Kidney (tissue), 14 donors: ENCODE data around the gene DTNB. TPM values are rescaled to one million over a fixed set of nuclear protein-coding genes. Genes with fewer than 3 reads are reported as not detected.

Experiments used
- DNase-seq, 5 donors: peaks; one replicate each; pipeline ENCODE4 v3.0.0-alpha.2; 2013 to 2020
- FAIRE-seq: peaks from 2 replicates; lab custom pipeline; 2012; peaks lifted over from hg19 to GRCh38; lab: Jason Lieb, UNC
- H3K27ac ChIP-seq, 2 donors: one replicate each; pipeline ENCODE4 v1.7.0; 2013; ENCODE audit warnings: low read depth in 2 of 2, low read length in 2 of 2, inconsistent platforms in 1 of 2
- H3K27me3 ChIP-seq: one replicate; pipeline ENCODE4 v1.7.1; 2013; ENCODE audit warnings: low read length, inconsistent platforms; ENCODE audit not compliant: control insufficient read depth, insufficient read depth
- H3K36me3 ChIP-seq, 3 donors: one replicate each; pipeline versions ENCODE4 v1.7.0 to v1.7.1; 2013; ENCODE audit warnings: low read length in 3 of 3, control low read depth in 1 of 3, inconsistent platforms in 1 of 3; ENCODE audit not compliant: insufficient read depth in 3 of 3, control insufficient read depth in 2 of 3
- H3K4me1 ChIP-seq, 3 donors: one replicate each; pipeline versions ENCODE4 v1.7.0 to v1.7.1; 2013; ENCODE audit warnings: low read length in 3 of 3, inconsistent platforms in 1 of 3, low read depth in 1 of 3; ENCODE audit not compliant: control insufficient read depth in 2 of 3, insufficient read depth in 2 of 3
- H3K4me3 ChIP-seq, 3 donors: one replicate each; pipeline versions ENCODE4 v1.7.0 to v1.8.1; 2013; ENCODE audit warnings: low read length in 3 of 3, control low read depth in 1 of 3, inconsistent platforms in 1 of 3
- H3K9ac ChIP-seq, 3 donors: one replicate each; pipeline versions ENCODE4 v1.7.0 to v1.7.1; 2013; ENCODE audit warnings: low read length in 3 of 3, control low read depth in 1 of 3, inconsistent platforms in 1 of 3
- H3K9me3 ChIP-seq, 3 donors: one replicate each; pipeline versions ENCODE4 v1.7.0 to v1.7.1; 2013; ENCODE audit warnings: low read length in 3 of 3, control low read depth in 1 of 3, inconsistent platforms in 1 of 3; ENCODE audit not compliant: control insufficient read depth in 2 of 3, insufficient read depth in 1 of 3
- CTCF ChIP-seq: IDR thresholded peaks from 3 replicates; pipeline ENCODE4 v1.5.1; 2012; ENCODE audit warnings: mild to moderate bottlenecking, moderate library complexity, borderline replicate concordance; ENCODE audit not compliant: insufficient read depth; ENCODE audit errors: extremely low read depth
- intact Hi-C: fragments of 100-400 bp; cut with DNase I; formaldehyde crosslinking; loops from one replicate; pipeline ENCODE4 v1.11.1; 2022
- polyA plus RNA-seq: library from polyadenylated mRNA; stranded (reverse); fragments of 350-450 nt; fragmentation: Illumina TruSeq; extraction: RNeasy Lipid Tissue Mini Kit (QIAGEN cat#74804); gene quantifications from one replicate; pipeline ENCODE4 v1.2.3, GENCODE V29; 2014; ENCODE audit warnings: low read depth, low replicate concordance; ENCODE audit not compliant: insufficient read depth
- total RNA-seq: library from RNA; stranded (reverse); fragmentation: NEBNext Ultra II Directional; extraction: Animal tissue kit (Norgen Biotek cat#: 25700); gene quantifications from one replicate; pipeline ENCODE4 v1.2.1, GENCODE V29; 2021
- donor health status: control.
- donor health status: control.
- donor health status: control.
- donor health status: control.
- donor health status: control.
- donor health status: DM: yes; HTN: yes; CAD: no.
- donor health status: Normal renal cell carcinoma (clear cell type).

The DTNB gene
- total and polyA plus RNA-seq, 2 donors from 2014 or later: 23.0 to 28.1 TPM

DNA sequence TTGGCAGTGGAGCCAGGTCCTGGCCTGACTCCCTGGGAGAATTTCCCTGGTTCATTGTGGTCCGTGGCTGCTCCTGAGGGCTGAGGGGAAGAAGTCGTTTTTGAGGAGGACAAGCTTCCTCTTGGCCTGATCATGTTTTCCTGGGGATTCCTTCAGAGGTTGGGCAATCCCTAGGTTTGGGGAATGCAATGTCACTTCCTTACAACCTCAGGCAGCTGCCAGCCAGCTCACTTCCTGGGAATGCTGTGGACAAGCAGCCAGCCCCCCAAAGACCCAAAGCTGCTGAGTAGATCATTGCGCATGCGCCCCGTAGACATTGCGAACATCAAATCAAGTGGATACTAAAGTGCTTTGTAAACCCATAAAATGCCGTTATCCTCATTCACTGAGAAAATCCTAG is 324.0 kb downstream of the DTNB start:
- Histone ChIP-seq H3K4me1 (no peaks in the 10 kb centered on the region), H3K27me3 (no peaks in the 10 kb centered on the region), H3K4me3 (no peak overlapping the region), H3K9ac (no peak overlapping the region), H3K27ac (no peak overlapping the region), H3K36me3 (no peaks in the 10 kb centered on the region), H3K9me3 (no peaks in the 10 kb centered on the region)
- intact Hi-C loops: no loop called here
- no peak for TF ChIP-seq CTCF
- DNase-seq (no peak), FAIRE-seq (no peak)

- H3K27ac ChIP-seq: no peak overlapping the region
- intact Hi-C loops: no loop called here
- no peak for FAIRE-seq
- DNase-seq: no peak
- H3K36me3 ChIP-seq: no peaks in the 10 kb centered on the region
- no peaks in the 10 kb centered on the region for H3K27me3 ChIP-seq
- no peak overlapping the region for H3K9ac ChIP-seq
- no peaks in the 10 kb centered on the region for H3K4me1 ChIP-seq
- H3K9me3 ChIP-seq: no peaks in the 10 kb centered on the region
- no peak for TF ChIP-seq CTCF
- H3K4me3 ChIP-seq: no peak overlapping the region
Measured at GRCh38 chr2:25347846-25348245, 325.5 kb downstream of the DTNB start.

GRCh38 chr2:25347205-25347815 is 326.1 kb downstream of the DTNB start:
- no peak for DNase-seq
- no peak for TF ChIP-seq CTCF
- intact Hi-C loops: no loop called here

GRCh38 chr2:25343187-25343825 is 330.1 kb downstream of the DTNB start:
- DNase-seq (no peak), FAIRE-seq (no peak)
- H3K27me3 ChIP-seq: no peaks in the 10 kb centered on the region
- no peaks in the 10 kb centered on the region for H3K9me3 ChIP-seq
- H3K27ac ChIP-seq: no peak overlapping the region
- no peak overlapping the region for H3K9ac ChIP-seq
- no peak overlapping the region for H3K4me3 ChIP-seq
- no peak for TF ChIP-seq CTCF
- H3K4me1 ChIP-seq: peaks cover 0 to 15% (median 0%) of the 10 kb centered on the region in 3 donors
- H3K36me3 ChIP-seq: no peaks in the 10 kb centered on the region
- intact Hi-C loops: no loop called here

More at GRCh38 chr2:25347205-25347815, 326.1 kb downstream of the DTNB start:
- no peak overlapping the region for H3K9ac ChIP-seq
- H3K27ac ChIP-seq: no peak overlapping the region
- H3K36me3 ChIP-seq: no peaks in the 10 kb centered on the region
- no peaks in the 10 kb centered on the region for H3K9me3 ChIP-seq
- no peaks in the 10 kb centered on the region for H3K4me1 ChIP-seq
- no peaks in the 10 kb centered on the region for H3K27me3 ChIP-seq
- no peak overlapping the region for H3K4me3 ChIP-seq
- no peak for FAIRE-seq
